Measurements from ENCODE around the gene CHMP1A.

Gene CHMP1A

GRCh38 chr16:89657442-89658220 is at the start of gene CHMP1A, which contains the start of gene SPATA33:
Gene CHMP1A, minus strand, starts transcription at chr16:89657708. Its CDS starts 120 bp downstream, at chr16:89657588.
Gene SPATA33, plus strand, starts transcription at chr16:89657836. Its CDS starts 76 bp downstream, at chr16:89657912.
- TF ChIP-seq GATA3 (IDR thresholded peaks at IDR 0.05; ENCODE audit: low read depth, low read length) = no peak

DNA sequence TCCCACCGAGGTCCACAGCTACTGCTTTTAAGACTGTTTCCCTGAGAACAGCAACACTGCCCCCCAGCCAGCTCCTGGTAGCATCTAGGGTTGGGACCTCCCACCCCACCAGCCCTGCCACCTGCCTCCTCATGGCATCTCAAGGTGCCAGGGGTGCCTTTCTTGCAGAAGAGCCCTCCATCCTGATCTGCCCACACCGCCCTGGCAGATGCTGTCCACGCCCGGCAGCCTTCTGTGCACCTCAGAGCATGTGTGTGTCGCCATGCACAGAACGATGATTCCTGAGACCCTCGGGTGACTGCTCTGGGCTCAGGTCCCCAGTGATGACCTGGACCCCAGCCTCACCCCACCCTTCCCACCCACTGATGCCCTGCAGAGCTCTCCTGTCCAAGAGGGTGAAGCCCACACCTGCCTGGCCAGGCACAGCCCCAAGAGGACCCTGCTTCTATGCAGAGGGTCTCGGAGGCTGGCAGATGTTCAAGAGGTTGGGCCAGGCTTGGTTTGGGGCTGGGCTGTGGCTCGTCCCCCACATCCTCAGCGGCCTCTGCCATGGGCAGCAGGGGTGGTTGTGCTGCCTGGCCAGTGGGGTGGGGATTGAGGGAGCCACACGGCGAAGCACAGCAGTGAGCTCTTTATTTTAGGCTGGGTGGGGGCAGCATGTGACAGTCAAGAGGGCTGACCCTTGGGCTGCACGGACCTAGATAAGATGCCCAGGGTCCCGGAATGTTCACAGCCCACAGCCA is 49.2 kb upstream of the CHMP1A start:
- TF ChIP-seq GATA3 (IDR thresholded peaks at IDR 0.05; ENCODE audit: low read depth, low read length) (no peak), GATA2 (IDR thresholded peaks at IDR 0.05; ENCODE audit: low read depth, low read length) (no peak)

DNA sequence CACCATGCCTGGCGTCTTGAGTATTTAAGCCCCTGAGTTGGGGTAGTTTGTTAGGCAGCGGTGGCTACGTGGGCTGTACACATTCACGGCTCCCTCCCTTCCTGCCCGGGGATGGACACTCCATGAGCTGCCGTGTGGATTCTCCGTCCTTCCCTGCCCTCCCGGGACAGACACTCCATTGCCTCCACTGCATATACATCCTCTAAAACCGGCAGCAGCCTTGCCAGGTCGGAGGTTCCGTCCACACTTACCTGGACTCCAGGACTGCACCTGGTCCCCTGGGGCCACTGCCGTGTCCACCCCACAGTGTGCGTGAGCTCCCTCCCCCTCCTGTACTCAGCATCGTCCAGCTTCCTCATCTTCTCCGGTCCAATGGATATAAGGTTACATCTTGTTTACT is 47.5 kb upstream of the CHMP1A start:
- TF ChIP-seq GATA3 (IDR thresholded peaks at IDR 0.05; ENCODE audit: low read depth, low read length) (no peak), GATA2 (IDR thresholded peaks at IDR 0.05; ENCODE audit: low read depth, low read length) (no peak)

DNA sequence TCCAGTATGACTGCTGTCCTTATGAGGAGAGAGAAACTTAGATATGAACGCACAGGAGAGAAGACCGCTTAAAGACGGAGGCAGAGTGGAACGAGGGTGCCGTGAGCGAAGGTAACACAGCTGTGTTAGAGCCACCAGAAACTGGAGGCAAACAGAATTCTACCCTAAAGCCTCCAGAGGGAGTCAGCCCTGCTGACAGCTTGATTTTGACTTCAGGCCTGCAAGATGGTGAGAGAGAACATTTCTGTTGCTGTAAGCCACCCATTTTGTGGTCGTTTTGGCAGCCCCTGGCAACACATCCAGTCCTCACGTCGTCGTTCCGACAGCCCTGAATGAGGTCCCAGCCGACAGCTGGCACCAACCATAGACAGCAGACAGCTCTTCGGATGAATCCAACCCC is 46.8 kb upstream of the CHMP1A start:
- TF ChIP-seq GATA3 (IDR thresholded peaks at IDR 0.05; ENCODE audit: low read depth, low read length) (no peak), GATA2 (IDR thresholded peaks at IDR 0.05; ENCODE audit: low read depth, low read length) (no peak)

DNA sequence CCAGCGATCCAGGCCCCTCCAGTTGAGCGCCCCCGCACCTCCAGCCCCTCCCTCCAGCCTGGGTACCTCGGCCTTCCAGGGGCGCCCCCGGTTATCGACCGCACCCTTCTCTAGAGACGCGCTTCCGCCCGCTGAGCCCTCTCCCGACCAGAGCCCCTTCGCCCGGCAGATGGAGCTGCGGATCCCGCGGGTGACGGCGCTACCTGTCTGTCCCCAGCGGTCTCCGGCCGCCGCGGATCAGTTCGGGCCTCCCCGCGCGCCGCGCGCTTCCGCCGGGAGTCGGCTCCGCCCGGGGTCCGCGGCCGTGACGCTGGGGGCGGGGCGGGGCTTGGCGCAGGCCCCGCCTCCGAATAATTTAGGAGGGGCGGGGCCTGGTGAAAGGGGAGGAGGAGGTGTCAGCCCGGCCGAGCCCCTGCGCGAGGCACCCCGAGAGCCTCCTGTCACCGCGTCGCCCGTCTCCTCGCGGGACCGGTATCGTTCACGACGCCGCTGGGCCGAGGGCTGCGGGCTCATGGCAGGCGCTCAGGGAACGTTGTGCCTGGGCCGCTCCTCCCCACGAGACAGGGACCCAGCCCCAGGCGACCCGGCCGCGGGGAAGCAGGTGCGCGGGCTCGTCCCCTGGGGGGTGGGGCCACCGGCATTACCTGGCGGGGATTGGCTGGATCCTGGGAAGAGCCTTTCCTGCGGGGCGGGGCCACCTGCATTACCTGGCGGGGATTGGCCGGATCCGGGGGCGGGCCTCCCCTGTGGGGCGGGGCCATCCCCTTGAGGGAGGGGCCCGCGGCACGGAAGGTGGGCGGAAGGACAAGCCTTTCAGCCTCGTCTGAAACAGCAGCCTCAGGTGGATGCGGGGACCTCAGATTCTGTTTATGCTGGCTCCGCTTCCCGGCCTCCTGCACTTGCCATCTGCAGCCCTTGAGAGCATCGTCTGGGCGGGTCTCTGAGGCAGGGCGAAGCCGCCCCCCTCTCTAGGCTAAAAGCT is 44.2 kb upstream of the CHMP1A start, which contains the start of gene SPATA2L:
Gene SPATA2L, minus strand, starts transcription at position 281 of the 982 bp plus-strand sequence. CDS start 473 bp downstream, outside the sequence.
- no peak for TF ChIP-seq GATA3 (IDR thresholded peaks at IDR 0.05; ENCODE audit: low read depth, low read length)
- no peak for TF ChIP-seq GATA2 (IDR thresholded peaks at IDR 0.05; ENCODE audit: low read depth, low read length)

DNA sequence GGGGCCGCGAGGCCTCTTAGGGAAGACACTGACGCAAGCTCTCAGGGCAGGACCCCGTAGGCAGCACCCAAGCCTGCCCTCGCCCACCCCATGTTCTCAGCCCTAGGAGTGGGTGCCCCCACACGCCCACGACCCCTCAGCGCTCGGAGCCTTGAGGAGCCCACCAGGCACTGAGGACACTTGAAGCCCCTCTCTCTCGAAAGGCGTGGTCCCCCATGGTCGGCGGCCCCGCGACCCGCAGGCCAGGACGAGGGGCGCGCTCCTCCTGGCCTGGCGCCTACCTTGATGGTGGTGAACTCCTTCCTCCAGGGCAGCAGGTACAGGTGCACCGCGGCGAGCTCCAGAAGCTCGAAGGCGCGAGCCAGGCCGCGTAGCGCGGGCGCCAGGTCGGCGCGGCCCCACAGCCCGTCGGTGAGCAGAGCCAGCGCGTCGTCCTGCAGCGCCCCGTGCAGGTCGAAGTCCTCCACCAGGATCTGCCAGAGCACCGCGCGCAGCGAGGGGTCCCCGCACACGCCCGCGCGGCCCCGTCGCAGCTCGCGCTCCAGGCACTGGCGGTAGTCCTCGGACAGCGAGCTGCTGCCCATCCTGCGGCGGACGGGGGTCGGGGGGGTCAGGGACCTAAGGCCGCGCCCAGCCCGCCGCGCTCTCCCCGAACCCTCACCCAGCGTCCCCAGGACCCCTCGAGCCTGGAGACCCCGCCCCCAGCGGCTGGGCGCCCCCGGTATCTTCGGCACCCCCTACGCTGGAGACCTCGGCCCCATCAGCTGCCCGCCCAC is 43.3 kb upstream of the CHMP1A start:
- TF ChIP-seq GATA3 (IDR thresholded peaks at IDR 0.05; ENCODE audit: low read depth, low read length) (no peak), GATA2 (IDR thresholded peaks at IDR 0.05; ENCODE audit: low read depth, low read length) (no peak)

DNA sequence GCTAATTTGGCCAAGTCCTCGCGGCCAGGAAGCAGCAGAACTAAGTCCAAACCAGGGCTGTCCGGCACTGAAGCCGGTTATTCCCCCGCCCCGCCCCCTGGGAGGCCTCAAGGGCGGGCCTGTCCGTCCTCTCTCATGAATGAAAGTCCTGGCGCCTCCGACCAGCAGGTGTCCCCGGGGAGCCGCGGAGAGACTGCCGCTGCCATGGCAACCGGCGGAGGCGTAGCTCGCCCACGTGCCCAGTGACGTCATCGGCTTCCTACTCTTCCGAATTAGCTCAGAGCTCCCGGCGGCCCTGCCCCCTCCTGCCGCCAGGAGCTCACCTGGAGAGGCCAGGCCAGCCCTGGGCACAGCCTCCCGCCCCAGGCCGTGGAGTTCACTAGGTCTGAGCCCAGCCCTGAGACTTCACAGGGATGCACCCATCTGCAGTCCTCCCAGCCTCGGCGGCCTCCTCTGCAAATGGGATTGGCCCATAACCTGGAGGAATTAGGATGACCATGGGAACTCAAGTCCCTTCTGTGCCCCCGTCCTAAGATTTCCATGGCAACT is 42.7 kb upstream of the CHMP1A start:
- TF ChIP-seq GATA2 (IDR thresholded peaks at IDR 0.05; ENCODE audit: low read depth, low read length) (no peak), GATA3 (IDR thresholded peaks at IDR 0.05; ENCODE audit: low read depth, low read length) (no peak)

- TF ChIP-seq GATA2 (IDR thresholded peaks at IDR 0.05; ENCODE audit: low read depth, low read length) = no peak
- no peak for TF ChIP-seq GATA3 (IDR thresholded peaks at IDR 0.05; ENCODE audit: low read depth, low read length)
Observed at GRCh38 chr16:89697616-89698331, 40.3 kb upstream of the CHMP1A start.

- TF ChIP-seq GATA3 (IDR thresholded peaks at IDR 0.05; ENCODE audit: low read depth, low read length) = no peak
- no peak for TF ChIP-seq GATA2 (IDR thresholded peaks at IDR 0.05; ENCODE audit: low read depth, low read length)
Observed at GRCh38 chr16:89697161-89697615, 39.7 kb upstream of the CHMP1A start.

DNA sequence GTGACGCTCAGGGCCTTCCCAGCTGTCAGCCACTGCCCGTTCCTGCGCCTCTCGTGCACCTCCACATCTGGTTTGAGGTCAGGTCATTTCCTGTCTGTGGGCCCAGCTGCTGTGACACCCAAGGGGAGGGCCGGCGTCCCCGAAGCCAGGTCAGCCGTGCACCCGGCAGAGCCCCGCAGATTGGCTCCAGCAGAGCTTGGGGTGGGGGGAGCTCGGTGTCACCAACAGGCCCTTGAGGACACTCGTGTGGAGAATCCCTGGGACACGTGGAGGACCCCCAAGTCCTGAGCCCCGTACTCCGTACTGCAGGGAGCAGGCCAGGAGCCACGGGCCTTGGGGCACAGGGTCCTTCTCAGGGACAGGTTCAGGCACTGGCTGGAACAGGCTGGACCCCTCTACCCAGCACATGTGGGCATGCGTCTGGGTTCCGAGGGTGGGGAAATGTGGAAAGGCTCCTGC is 39.2 kb upstream of the CHMP1A start:
- TF ChIP-seq GATA2 (IDR thresholded peaks at IDR 0.05; ENCODE audit: low read depth, low read length) (no peak), GATA3 (IDR thresholded peaks at IDR 0.05; ENCODE audit: low read depth, low read length) (no peak)

- TF ChIP-seq GATA3 (IDR thresholded peaks at IDR 0.05; ENCODE audit: low read depth, low read length) (no peak), GATA2 (IDR thresholded peaks at IDR 0.05; ENCODE audit: low read depth, low read length) (no peak)
Observed at GRCh38 chr16:89695875-89696669, 38.6 kb upstream of the CHMP1A start.
